Mammary epithelial cell (primary cell): ENCODE data around the gene DNAJC6.

Experiments
- CTCF ChIP-seq, 2 donors: IDR thresholded peaks in 1 of 2; conservative IDR thresholded peaks in 1 of 2; 2 replicates each; pipeline ENCODE4 v1.5.1; 2011 to 2012; ENCODE audit warnings: inconsistent platforms in 2 of 2, low read length in 2 of 2, mild to moderate bottlenecking in 2 of 2, control low read depth in 1 of 2, low read depth in 1 of 2; ENCODE audit not compliant: insufficient read depth in 1 of 2; ENCODE audit errors: extremely low read depth in 1 of 2
- EZH2 ChIP-seq: IDR thresholded peaks from 2 replicates; pipeline ENCODE4 v1.6.1; 2012; ENCODE audit warnings: low read length, inconsistent platforms, borderline replicate concordance

- TF ChIP-seq CTCF (conservative IDR thresholded peaks at IDR 0.05 in 1 of 2, IDR thresholded peaks at IDR 0.05 in 1 of 2; ENCODE audit: extremely low read depth in 1 of 2, insufficient read depth in 1 of 2, low read depth in 1 of 2, low read length in 2 of 2) (no peak), EZH2 (no peak)
Observed at GRCh38 chr1:65319141-65319540, 9.8 kb downstream of the DNAJC6 start.
